MM.1S (cell line): ENCODE measurements around the gene ACADVL.
A peak's percentile ranks its signal among the peaks of the same experiment; 100 is the strongest.

Source experiments
- EZH2 ChIP-seq: fragments of 300-600 bp; sonication (generic); optimal IDR thresholded peaks from 2 replicates; pipeline ENCODE3; 2017; ENCODE audit warnings: low read depth, mild to moderate bottlenecking, antibody characterized with exemption, low read length, mixed read lengths
- TF ChIP-seq, protein P1 (sequence below): fragments of 300-600 bp; sonication (generic); IDR thresholded peaks from 2 replicates; pipeline ENCODE4 v1.5.1; 2016; ENCODE audit warnings: antibody characterized with exemption, low read length, mixed read lengths

DNA sequence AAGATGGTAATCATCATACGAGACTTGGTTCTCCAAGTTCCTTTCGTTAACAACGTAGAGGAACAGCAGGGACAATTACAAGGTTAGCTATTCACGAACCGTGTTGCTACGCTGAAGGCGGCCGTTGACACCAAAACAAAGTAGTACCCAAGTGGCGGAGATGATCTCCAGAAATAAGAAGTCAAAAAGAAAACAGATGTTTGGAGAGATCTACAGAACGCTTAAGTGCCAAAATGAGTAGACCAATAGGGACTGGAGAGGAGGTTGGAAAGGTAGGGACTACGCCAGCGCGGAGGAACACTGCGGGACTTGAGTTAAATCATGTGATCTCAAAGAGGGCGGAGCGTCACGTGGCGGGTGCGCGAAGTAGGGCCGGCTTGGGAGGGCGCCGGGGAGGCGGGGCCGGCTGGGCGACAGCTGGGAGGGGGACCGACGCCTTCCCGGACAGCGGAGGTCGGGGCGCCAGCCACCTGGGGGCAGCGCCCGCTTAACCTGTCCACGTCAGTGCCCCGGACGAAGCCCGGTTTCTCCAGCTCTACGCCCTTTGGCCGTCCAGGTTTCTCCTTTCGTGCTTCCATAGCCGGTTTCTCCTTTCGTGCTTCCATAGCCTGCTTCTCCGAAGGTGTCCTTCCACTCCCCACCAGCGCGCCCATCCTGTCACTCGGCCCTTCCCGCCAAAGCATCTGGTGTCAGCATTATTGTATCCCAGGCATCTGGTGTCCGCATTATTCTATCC is 23.1 kb downstream of the ACADVL start:
- TF ChIP-seq, protein P1, sequence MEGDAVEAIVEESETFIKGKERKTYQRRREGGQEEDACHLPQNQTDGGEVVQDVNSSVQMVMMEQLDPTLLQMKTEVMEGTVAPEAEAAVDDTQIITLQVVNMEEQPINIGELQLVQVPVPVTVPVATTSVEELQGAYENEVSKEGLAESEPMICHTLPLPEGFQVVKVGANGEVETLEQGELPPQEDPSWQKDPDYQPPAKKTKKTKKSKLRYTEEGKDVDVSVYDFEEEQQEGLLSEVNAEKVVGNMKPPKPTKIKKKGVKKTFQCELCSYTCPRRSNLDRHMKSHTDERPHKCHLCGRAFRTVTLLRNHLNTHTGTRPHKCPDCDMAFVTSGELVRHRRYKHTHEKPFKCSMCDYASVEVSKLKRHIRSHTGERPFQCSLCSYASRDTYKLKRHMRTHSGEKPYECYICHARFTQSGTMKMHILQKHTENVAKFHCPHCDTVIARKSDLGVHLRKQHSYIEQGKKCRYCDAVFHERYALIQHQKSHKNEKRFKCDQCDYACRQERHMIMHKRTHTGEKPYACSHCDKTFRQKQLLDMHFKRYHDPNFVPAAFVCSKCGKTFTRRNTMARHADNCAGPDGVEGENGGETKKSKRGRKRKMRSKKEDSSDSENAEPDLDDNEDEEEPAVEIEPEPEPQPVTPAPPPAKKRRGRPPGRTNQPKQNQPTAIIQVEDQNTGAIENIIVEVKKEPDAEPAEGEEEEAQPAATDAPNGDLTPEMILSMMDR = peak; percentile 12; the same call in 1 of the 2 replicates
- no peak for TF ChIP-seq EZH2
